ENCODE data around the gene RASD2.

Gene RASD2

DNA sequence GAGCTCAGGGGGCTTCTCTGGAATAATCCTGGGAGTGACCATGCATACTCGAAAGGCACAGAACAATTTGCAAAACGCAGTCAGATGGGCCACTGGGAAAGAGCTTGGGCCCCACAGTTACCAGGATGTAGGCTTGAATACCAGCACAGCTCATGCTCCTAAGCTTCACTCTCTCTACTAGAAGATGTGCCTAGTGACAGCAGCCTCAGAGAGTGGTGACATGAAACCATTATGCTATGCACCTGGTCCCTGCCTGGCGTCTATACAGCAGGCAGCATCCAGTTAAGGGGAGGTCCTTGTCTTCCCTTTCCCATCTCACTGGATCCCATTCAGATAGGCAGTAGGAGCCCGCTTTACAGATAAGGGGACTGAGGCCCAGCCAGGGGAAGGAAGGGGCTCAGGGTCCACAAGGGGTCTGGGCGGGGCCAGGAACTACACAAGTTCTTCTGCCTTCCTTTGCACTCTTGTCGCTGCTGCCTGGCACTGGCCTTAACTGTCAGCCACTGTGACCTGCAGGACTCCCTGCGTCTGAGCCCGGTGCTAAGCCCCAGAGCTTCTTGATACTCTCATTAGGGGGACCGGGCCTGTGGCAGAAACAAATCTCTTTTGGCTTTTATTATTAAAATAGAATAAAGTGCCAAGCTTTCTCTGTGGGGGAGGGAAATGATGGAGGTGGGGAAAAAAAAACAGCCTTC, 21.2 kb upstream of the RASD2 start:
- no peak for DNase-seq

DNA sequence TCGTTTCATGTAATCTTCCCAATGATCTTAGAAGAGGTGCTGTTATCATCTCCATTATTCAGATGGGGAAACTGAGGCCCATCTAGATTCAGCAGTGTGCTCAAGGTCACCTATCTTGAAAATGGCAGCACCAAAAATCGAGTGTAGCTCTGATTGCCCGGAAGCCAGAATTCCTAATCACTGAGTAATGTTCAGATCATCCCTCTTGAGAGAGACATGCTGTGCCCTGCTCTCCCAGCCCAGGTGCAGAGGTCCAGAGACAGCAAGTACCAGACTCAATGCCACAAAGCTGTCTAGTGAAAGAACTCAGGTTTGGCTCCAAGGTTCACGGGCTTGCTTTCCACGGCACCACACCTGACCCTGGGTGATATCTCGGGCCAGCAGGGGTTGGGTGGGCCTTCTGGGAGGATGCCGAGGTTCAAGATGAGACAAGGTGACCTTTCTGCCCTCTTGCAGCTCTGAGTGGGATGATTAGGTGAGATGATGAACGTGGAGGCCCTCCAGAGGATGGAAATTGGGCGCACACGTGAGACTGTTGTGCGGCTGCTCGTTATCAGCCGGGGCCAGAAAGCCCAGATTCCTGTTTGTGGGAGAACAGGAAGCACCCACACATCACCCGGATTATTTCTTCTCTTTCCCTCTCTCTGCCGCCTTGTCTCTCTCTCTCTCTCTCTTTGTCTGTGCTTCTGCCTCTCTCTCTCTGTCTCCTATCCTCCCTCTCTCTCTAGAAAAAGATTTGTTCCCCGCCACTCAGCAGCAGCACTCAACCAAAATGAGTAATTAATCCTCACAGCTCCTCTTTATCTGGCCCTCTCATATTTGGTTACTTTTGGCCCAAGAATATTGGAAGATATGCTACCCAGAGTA, 19.0 kb upstream of the RASD2 start:
- no peak for DNase-seq

DNA sequence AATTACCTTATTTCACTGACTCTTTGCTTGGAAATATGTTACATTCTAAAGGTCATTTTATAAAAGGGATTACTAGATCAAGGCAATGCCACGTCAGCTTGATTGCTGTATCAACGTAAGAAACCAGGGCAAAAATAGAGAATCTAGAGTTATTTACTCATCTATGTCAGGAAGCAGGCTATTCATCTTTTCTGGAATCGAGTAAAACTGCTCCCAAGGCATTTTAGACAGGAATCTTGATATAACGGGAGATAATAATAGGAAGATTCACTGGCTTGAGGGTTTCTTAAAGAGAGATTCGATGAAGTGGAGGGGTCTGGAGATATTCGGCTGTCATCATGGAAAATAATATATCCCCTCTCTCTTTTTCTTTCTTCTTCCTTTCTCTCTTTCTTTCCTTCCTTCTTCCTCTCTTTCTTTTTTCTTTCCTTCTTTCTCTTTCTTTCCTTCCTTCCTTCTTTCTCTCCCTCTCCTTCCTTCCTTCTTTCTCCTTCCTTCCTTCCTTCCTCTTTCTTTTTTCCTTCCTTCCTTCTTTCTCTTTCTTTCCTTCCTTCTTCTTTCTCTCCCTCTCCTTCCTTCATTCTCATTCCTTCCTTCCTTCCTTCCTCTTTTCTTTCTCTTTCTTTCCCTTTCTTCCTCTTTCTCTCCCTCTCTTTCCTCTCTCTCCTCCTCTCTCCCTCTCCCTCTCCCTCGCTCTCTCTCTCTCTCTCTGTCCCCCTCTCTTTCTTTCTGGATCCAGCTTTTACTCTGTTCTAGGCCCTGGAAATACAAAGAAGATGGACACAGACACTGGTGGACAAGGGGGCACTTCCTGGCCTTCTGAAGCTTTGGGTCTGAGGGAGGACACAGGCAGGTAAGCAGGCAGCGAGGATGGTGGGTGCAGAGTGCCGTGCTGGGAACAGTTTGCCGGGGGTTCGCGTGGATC, 18.1 kb upstream of the RASD2 start:
- no peak for DNase-seq

DNA sequence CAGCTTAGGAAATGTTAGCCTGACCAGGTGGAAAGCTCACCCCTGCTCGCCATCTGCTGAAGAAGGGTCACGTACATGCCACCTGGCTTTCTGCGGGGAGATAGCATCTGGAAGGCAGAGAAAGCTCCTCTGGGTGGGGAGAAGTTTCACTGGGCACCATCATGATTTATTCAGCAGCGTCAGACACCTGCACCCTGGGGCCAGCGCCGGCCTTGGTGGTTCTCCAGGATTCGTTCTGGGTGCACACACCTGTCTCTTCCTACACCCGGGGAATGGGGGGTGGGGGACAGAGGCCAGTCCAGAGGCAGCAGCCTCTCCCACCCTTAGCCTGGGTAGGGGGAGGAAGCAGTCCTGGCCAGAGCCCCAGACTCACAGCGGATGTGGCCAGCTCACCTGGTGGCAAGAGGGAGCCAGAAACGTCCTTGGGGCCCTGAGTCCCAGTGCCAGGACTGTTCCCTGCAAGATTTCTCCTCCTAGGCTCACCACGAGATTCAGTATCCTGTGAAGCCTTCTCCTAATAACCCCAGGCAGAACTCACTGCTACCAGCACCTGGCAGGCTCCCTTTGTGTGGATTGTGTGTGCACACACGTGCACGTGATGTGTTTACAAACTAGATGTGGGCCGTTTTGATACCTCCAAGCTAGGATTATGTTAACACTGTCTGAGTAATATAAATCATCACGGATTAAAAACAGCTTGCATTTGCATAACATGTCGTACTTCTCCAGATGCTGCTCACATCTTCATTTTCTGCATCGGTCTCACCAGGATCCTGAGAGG, 17.3 kb upstream of the RASD2 start:
- no peak for DNase-seq

DNA sequence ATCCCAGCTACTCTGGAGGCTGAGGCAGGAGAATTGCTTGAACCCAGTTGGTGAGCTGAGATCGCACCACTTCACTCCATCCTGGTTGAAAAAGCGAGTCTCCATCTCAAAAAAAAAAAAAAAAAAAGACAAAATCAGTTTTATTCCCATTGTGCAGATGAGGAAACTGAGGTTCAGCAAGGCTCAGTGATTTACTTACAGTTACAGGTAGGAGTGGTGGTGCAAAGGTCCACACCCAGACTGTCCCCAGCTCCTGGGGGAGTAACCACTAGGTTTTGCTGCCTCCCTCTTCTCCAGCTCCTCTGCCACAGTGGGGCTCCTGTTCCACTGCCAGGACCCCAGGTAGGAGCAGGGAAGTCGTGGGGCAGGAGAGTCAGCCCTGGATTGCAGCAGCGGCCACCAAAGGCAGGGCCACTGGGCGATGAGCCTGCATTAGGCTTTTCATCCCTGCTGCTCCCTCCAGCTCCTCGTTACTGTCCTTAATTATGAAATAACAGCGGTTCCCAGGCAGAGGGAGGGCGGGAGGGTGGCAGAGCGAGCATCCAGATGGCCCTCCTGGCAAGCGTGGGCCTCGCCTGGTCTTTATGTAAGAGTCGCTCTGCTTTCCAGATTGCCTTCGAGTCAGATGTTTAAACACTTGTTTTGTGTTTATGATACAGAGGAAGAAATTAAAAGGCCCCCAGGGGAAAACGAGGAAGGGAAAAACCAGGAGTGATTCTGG, 15.5 kb upstream of the RASD2 start:
- DNase-seq: no peak

DNA sequence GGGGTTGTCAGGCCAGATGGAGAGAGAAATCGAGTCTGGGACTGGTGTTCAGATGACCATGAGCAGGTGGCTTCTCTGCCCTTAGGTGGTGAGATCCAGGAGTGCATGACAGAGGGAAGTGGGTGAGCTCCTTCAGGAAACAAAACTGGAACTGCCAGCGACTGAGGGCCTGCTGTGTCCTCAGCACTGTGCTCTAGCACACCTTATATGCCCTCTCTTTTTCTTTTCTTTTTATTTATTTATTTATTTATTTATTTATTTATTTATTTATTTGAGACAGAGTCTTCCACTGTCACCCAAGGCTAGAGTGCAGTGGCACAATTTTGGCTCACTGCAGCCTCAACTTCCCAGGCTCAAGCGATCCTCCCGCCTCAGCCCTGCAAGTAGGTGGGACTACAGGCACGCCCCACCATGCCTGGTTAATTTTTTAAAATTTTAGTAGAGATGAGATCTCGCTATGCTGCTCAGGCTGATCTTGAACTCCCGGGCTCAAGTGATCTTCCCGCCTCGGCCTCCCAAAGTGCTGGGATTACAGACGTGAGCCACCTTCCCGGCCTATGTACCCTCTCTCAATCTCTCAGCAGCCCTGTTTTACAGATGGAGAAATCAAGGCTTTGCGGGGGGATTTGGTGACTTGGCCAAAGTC, 14.8 kb upstream of the RASD2 start:
- DNase-seq: no peak

DNA sequence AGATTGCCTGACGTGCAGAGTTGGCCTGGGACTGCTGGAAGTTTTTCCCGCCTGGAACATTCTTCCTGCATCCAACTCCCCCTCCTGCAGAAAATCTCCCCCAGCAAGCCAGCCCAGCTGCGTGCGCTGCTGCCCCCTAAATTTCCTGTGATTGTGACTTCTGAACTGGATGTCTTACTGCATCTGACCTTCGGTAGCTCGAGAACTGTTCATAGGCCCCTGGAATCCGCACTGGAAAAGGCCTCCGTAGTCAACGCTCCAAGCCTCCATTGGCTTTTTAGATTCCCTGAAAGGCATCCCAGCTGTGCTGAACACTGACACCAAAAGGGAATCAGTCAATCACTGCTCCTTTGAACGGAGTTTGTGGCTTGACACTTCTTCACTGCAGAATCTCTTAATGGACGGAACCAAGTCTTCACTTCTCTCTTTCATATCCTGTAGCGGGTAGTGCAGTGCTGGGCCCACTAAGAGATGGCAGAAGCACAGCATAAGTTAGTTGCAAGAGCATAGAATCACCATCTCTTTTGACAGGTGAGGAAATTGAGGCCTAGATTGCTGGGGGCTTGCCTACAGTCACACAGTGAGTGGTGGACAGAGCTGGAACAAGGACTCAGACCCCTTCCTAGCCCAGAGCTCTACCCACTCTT, 14.2 kb upstream of the RASD2 start:
- no peak for DNase-seq

GRCh38 chr22:35528927-35529326, 11.7 kb upstream of the RASD2 start:
- DNase-seq: no peak

GRCh38 chr22:35530700-35531099, 9.9 kb upstream of the RASD2 start:
- DNase-seq: no peak

- DNase-seq: no peak
Measured at GRCh38 chr22:35531202-35531601, 9.4 kb upstream of the RASD2 start.

DNA sequence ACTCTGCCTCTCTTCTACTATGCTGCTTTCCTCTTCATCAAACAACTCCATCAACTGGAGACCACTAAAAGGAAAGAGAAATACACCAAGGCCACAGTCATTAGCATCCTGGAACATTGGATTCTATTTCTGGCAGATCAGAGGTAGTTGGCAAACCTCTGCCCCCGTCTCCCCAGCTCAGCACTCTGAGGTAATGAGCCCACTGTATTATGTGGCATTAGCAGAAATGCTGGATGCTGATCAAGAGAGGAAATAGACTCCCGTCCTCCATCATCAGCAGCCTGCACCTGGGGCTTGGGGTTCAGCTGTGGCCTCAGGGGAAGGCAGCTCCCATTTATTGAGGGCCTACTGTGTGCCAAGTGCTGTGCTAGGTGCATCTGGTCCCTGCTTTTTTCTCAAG, 9.0 kb upstream of the RASD2 start:
- no peak for DNase-seq

- DNase-seq: no peak
Measured at GRCh38 chr22:35533365-35534029, 7.1 kb upstream of the RASD2 start.

DNA sequence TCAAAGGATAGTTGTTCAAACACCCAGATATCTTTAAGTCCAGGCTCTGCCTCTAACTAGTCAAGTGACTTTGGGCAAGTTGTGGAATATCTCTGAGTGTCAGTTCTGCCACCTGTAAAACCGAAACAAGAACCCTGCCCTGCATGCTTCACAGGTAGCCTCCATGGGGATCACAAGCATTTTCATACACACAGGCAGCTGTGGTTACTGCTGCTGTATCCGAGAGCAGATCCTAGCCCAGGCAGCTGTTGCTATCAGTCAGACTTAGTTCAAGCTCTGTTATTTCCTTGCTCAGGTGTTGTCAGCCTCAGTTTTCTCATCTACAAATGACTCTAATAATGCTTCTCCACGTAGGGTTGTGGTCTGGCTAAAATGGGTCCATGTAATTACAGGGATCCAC, 6.5 kb upstream of the RASD2 start:
- DNase-seq: no peak

DNA sequence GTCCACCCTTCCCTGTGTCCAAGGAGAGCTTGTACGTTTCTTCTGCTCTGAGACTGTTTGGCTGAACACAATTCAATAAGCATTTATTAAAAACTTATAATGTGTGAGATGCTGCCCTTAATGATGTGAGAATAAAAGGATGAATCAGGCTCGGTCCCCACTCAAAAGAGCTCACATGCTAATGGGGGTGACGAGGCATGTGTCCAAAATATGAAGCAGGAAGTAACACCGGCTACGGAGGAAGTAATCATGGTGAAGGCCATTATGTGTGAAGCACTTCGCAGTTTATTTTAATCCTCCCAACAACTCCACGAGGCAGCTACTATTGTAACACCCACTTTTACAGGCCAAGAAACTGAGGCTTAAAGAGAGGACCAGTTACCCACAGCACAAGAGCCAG, 3.4 kb upstream of the RASD2 start:
- DNase-seq: no peak

GRCh38 chr22:35538801-35539321, 1.8 kb upstream of the RASD2 start:
- peak in 1 of 2 experiments; percentile 1 for DNase-seq

DNA sequence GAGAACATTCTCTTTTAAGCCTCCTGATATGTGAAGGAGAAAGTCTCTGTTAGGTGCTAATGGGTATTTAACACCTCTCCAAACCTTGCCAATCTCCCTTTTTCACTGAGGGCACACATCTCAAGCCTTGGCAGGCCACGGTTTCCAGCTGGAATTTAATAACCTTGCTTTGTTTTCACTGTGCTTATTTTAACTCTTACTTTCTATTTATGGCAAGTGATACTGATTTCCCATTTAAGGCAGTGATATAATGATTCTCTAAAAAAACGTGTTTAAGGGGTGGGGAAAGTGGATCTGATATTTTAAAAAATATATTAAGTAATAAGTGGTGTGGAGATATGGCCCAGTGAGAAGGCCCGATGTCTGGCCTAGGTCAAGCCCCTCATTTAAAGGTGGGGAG, 1.1 kb upstream of the RASD2 start:
- DNase-seq: no peak

GRCh38 chr22:35539910-35540594, 579 bp upstream of the RASD2 start:
- DNase-seq: no peak

DNA sequence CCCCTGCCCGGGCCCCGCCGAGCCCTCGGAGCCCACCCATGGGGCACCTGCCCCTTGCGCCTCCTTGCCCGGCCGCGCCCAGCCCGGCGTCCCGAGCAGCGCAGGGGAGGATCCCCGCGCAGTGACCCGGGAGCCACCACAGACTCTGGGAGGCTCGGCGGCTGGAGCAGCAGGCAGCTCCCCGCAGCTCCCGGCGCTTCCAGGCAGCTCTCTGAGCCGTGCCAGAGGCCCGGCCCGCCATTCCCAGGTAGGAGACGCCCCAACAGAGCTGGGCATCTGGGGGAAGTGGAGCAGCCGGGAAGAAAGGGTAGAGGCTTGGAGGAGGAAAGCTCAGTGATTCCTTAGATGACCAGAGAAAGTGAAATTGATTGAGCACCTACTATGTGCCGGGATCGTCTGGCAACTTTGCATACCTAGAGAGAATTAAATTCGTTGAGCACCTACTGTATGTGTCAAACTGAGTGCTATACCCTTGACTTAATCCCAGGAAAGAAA, 670 bp downstream of the RASD2 start:
- DNase-seq: no peak

All from NCI-H187 (cell line).